ENCODE results near the gene POLK. TPM values are rescaled to one million over a fixed set of nuclear protein-coding genes. Genes with fewer than 3 reads are reported as not detected.
A peak's percentile ranks its signal among the peaks of the same experiment; 100 is the strongest.

The POLK gene
- total and polyA plus RNA-seq, 2 of the 13 experiments (the other 11 are each of a cell fraction or from before 2014, with no cell fraction given), result 8.6 to 11.7 TPM

- TF ChIP-seq, protein P1, sequence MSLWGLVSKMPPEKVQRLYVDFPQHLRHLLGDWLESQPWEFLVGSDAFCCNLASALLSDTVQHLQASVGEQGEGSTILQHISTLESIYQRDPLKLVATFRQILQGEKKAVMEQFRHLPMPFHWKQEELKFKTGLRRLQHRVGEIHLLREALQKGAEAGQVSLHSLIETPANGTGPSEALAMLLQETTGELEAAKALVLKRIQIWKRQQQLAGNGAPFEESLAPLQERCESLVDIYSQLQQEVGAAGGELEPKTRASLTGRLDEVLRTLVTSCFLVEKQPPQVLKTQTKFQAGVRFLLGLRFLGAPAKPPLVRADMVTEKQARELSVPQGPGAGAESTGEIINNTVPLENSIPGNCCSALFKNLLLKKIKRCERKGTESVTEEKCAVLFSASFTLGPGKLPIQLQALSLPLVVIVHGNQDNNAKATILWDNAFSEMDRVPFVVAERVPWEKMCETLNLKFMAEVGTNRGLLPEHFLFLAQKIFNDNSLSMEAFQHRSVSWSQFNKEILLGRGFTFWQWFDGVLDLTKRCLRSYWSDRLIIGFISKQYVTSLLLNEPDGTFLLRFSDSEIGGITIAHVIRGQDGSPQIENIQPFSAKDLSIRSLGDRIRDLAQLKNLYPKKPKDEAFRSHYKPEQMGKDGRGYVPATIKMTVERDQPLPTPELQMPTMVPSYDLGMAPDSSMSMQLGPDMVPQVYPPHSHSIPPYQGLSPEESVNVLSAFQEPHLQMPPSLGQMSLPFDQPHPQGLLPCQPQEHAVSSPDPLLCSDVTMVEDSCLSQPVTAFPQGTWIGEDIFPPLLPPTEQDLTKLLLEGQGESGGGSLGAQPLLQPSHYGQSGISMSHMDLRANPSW (CRISPR knock-in tag; IDR thresholded peaks at IDR 0.05; ENCODE audit: borderline replicate concordance), result 0 out of 2 replicates have a peak, but pooled peaks have one; percentile 45
- TF ChIP-seq KAT7 (CRISPR knock-in tag; IDR thresholded peaks at IDR 0.05; ENCODE audit: borderline replicate concordance) (peak; percentile 73; the same call in 1 of the 2 replicates), PRDM15 (CRISPR knock-in tag; IDR thresholded peaks at IDR 0.05) (no peak), XBP1 (CRISPR knock-in tag; IDR thresholded peaks at IDR 0.05) (no peak), REPIN1 (CRISPR knock-in tag; IDR thresholded peaks at IDR 0.05; ENCODE audit: borderline replicate concordance, low read depth) (no peak), GATAD1 (CRISPR knock-in tag; IDR thresholded peaks at IDR 0.05) (peak; percentile 82), ZFX (CRISPR knock-in tag; IDR thresholded peaks at IDR 0.05; ENCODE audit: low read depth) (peak; percentile 99), PRMT3 (CRISPR knock-in tag; IDR thresholded peaks at IDR 0.05; ENCODE audit: borderline replicate concordance, low read depth) (no peak), POLR2A (IDR thresholded peaks at IDR 0.05; ENCODE audit: insufficient read depth in 1 of 2, low read depth in 2 of 2, low read length in 2 of 2) (peak; percentile 83 to 91), NFKB2 (CRISPR knock-in tag; IDR thresholded peaks at IDR 0.05; ENCODE audit: borderline replicate concordance) (no peak; the same call in 1 of the 2 replicates), TP53 (CRISPR knock-in tag; conservative IDR thresholded peaks at IDR 0.05) (no peak), GABPB1 (CRISPR knock-in tag; IDR thresholded peaks at IDR 0.05) (peak; percentile 89), MEIS1 (CRISPR knock-in tag; IDR thresholded peaks at IDR 0.05; ENCODE audit: borderline replicate concordance) (no peak), ZNF775 (CRISPR knock-in tag; IDR thresholded peaks at IDR 0.05; ENCODE audit: borderline replicate concordance) (no peak), PCBP2 (optimal IDR thresholded peaks at IDR 0.05; ENCODE audit: low read depth, low read length, poor library complexity, severe bottlenecking) (no peak), BRCA1 (CRISPR knock-in tag; IDR thresholded peaks at IDR 0.05) (no peak), MEIS2 (CRISPR knock-in tag; IDR thresholded peaks at IDR 0.05) (peak; percentile 36; the same call in 1 of the 2 replicates)
- TF ChIP-seq, protein P2, sequence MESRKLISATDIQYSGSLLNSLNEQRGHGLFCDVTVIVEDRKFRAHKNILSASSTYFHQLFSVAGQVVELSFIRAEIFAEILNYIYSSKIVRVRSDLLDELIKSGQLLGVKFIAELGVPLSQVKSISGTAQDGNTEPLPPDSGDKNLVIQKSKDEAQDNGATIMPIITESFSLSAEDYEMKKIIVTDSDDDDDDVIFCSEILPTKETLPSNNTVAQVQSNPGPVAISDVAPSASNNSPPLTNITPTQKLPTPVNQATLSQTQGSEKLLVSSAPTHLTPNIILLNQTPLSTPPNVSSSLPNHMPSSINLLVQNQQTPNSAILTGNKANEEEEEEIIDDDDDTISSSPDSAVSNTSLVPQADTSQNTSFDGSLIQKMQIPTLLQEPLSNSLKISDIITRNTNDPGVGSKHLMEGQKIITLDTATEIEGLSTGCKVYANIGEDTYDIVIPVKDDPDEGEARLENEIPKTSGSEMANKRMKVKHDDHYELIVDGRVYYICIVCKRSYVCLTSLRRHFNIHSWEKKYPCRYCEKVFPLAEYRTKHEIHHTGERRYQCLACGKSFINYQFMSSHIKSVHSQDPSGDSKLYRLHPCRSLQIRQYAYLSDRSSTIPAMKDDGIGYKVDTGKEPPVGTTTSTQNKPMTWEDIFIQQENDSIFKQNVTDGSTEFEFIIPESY (CRISPR knock-in tag; IDR thresholded peaks at IDR 0.05), result no peak
- TF ChIP-seq, protein P3, sequence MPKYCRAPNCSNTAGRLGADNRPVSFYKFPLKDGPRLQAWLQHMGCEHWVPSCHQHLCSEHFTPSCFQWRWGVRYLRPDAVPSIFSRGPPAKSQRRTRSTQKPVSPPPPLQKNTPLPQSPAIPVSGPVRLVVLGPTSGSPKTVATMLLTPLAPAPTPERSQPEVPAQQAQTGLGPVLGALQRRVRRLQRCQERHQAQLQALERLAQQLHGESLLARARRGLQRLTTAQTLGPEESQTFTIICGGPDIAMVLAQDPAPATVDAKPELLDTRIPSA (CRISPR knock-in tag; IDR thresholded peaks at IDR 0.05; ENCODE audit: borderline replicate concordance), result no peak
Measured at GRCh38 chr5:75511435-75512382, at the start of gene POLK, which contains the start of gene CERT1 (continued).
